Hematopoietic multipotent progenitor cell treated with erythropoietin and hydrocortisone succinate and interleukin-3 and kit ligand, for 8 days (in vitro differentiated cells): ENCODE results near the gene IL22.

Experiments
- DNase-seq: peaks from one replicate; pipeline ENCODE4 v3.0.0-alpha.2; 2015

IL22 gene

GRCh38 chr12:68263366-68263765 is 10.0 kb upstream of the IL22 start:
- no peak for DNase-seq

GRCh38 chr12:68261896-68262295 is 8.5 kb upstream of the IL22 start:
- DNase-seq = no peak

GRCh38 chr12:68260153-68260552 is 6.7 kb upstream of the IL22 start:
- DNase-seq = no peak

GRCh38 chr12:68259318-68259940 is 6.0 kb upstream of the IL22 start:
- no peak for DNase-seq

- DNase-seq = no peak
Observed at GRCh38 chr12:68252077-68252476, 1.3 kb downstream of the IL22 start.

- no peak for DNase-seq
Observed at GRCh38 chr12:68250454-68250853, 3.0 kb downstream of the IL22 start.

- no peak for DNase-seq
Observed at GRCh38 chr12:68247785-68248184, 5.6 kb downstream of the IL22 start.

- no peak for DNase-seq
Observed at GRCh38 chr12:68246350-68246749, 7.1 kb downstream of the IL22 start.

GRCh38 chr12:68245180-68246021 is 8.0 kb downstream of the IL22 start:
- no peak for DNase-seq

- no peak for DNase-seq
Observed at GRCh38 chr12:68242777-68243176, 10.6 kb downstream of the IL22 start.

- DNase-seq = peak; percentile 46
Observed at GRCh38 chr12:68240975-68241374, 12.4 kb downstream of the IL22 start.

GRCh38 chr12:68240079-68240478 is 13.3 kb downstream of the IL22 start:
- DNase-seq = no peak

GRCh38 chr12:68239309-68239982 is 14.0 kb downstream of the IL22 start:
- no peak for DNase-seq

GRCh38 chr12:68237619-68238018 is 15.8 kb downstream of the IL22 start:
- no peak for DNase-seq

GRCh38 chr12:68237078-68237477 is 16.3 kb downstream of the IL22 start:
- peak; percentile 31 for DNase-seq

- peak; percentile 72 for DNase-seq
Observed at GRCh38 chr12:68236421-68237059, 16.9 kb downstream of the IL22 start.

GRCh38 chr12:68235576-68235975 is 17.8 kb downstream of the IL22 start:
- no peak for DNase-seq

- DNase-seq = no peak
Observed at GRCh38 chr12:68234140-68234539, 19.3 kb downstream of the IL22 start.

GRCh38 chr12:68233498-68233897 is 19.9 kb downstream of the IL22 start:
- no peak for DNase-seq

- no peak for DNase-seq
Observed at GRCh38 chr12:68231691-68232090, 21.7 kb downstream of the IL22 start.

- DNase-seq = no peak
Observed at GRCh38 chr12:68231229-68231628, 22.2 kb downstream of the IL22 start.

GRCh38 chr12:68229956-68230355 is 23.4 kb downstream of the IL22 start:
- no peak for DNase-seq

- DNase-seq = no peak
Observed at GRCh38 chr12:68227356-68227755, 26.0 kb downstream of the IL22 start.
